Liver (tissue), 9 donors: Measurements from ENCODE around the gene CELF5. TPM values are rescaled to one million over a fixed set of nuclear protein-coding genes. Genes with fewer than 3 reads are reported as not detected.

Source experiments
- DNase-seq: peaks from one replicate; pipeline ENCODE4 v3.0.0-alpha.2; 2017; ENCODE audit warnings: low spot score
- H3K27ac ChIP-seq, 2 donors: one replicate each; pipeline ENCODE4 v1.7.0; 2013; ENCODE audit warnings: inconsistent platforms in 2 of 2, low read length in 2 of 2, control low read depth in 1 of 2, low read depth in 1 of 2, mild to moderate bottlenecking in 1 of 2
- H3K27me3 ChIP-seq, 4 donors: one replicate each; pipeline versions ENCODE4 v1.6.1 to v1.7.0; 2013; ENCODE audit warnings: low read length in 3 of 4, inconsistent platforms in 1 of 4, mild to moderate bottlenecking in 1 of 4, moderate library complexity in 1 of 4; ENCODE audit not compliant: control insufficient read depth in 4 of 4, insufficient read depth in 4 of 4
- H3K36me3 ChIP-seq, 4 donors: one replicate each; pipeline versions ENCODE4 v1.6.1 to v1.7.0; 2013; ENCODE audit warnings: low read length in 3 of 4, mild to moderate bottlenecking in 3 of 4, low read depth in 1 of 4, moderate library complexity in 1 of 4; ENCODE audit not compliant: control insufficient read depth in 4 of 4, insufficient read depth in 3 of 4
- H3K4me1 ChIP-seq, 4 donors: one replicate each; pipeline versions ENCODE4 v1.6.1 to v1.7.0; 2013; ENCODE audit warnings: low read length in 3 of 4, mild to moderate bottlenecking in 3 of 4, moderate library complexity in 1 of 4; ENCODE audit not compliant: control insufficient read depth in 4 of 4, insufficient read depth in 4 of 4
- H3K4me3 ChIP-seq, 3 donors: one replicate each; pipeline versions ENCODE4 v1.6.1 to v1.7.0; 2013; ENCODE audit warnings: low read length in 3 of 3, control low read depth in 1 of 3, low read depth in 1 of 3, mild to moderate bottlenecking in 1 of 3
- H3K9ac ChIP-seq, 2 donors: one replicate each; pipeline ENCODE4 v1.7.0; 2013; ENCODE audit warnings: low read length in 2 of 2, mild to moderate bottlenecking in 2 of 2, moderate library complexity in 2 of 2, control low read depth in 1 of 2, low read depth in 1 of 2
- H3K9me3 ChIP-seq, 4 donors: one replicate each; pipeline versions ENCODE4 v1.6.1 to v1.7.0; 2013; ENCODE audit warnings: low read length in 3 of 4; ENCODE audit not compliant: control insufficient read depth in 4 of 4
- ATF3 ChIP-seq: IDR thresholded peaks from 2 replicates; pipeline ENCODE4 v1.6.1; 2016; ENCODE audit warnings: antibody characterized with exemption
- EGR1 ChIP-seq, 2 donors: IDR thresholded peaks; 2 replicates each; pipeline ENCODE4 v1.6.1; 2016 to 2018; ENCODE audit warnings: antibody characterized with exemption in 2 of 2, low read depth in 2 of 2
- FOXA1 ChIP-seq: IDR thresholded peaks from 2 replicates; pipeline ENCODE4 v1.6.1; 2016; ENCODE audit warnings: antibody characterized with exemption
- FOXA2 ChIP-seq: IDR thresholded peaks from 2 replicates; pipeline ENCODE4 v1.6.1; 2016; ENCODE audit warnings: antibody characterized with exemption
- GABPA ChIP-seq, 2 donors: IDR thresholded peaks in 1 of 2; conservative IDR thresholded peaks in 1 of 2; 2 replicates each; pipeline ENCODE4 v1.6.1; 2016; ENCODE audit warnings: antibody characterized with exemption in 2 of 2, mild to moderate bottlenecking in 1 of 2, moderate library complexity in 1 of 2
- HNF4A ChIP-seq, 2 donors: conservative IDR thresholded peaks; 2 replicates each; pipeline ENCODE4 v1.6.1; 2016; ENCODE audit warnings: antibody characterized with exemption in 2 of 2, mild to moderate bottlenecking in 2 of 2
- HNF4G ChIP-seq: IDR thresholded peaks from 2 replicates; pipeline ENCODE4 v1.6.1; 2016; ENCODE audit warnings: antibody characterized with exemption
- JUND ChIP-seq, 2 donors: IDR thresholded peaks; 2 replicates each; pipeline ENCODE4 v1.6.1; 2016; ENCODE audit warnings: antibody characterized with exemption in 2 of 2
- MAX ChIP-seq: IDR thresholded peaks from 2 replicates; pipeline ENCODE4 v1.6.1; 2016; ENCODE audit warnings: antibody characterized with exemption
- NR2F2 ChIP-seq: IDR thresholded peaks from 2 replicates; pipeline ENCODE4 v1.6.1; 2016; ENCODE audit warnings: antibody characterized with exemption
- RAD21 ChIP-seq, 2 donors: IDR thresholded peaks; 2 replicates each; pipeline ENCODE4 v1.6.1; 2016; ENCODE audit warnings: antibody characterized with exemption in 2 of 2, mild to moderate bottlenecking in 2 of 2
- REST ChIP-seq: IDR thresholded peaks from 2 replicates; pipeline ENCODE4 v1.6.1; 2016; ENCODE audit warnings: antibody characterized with exemption, mild to moderate bottlenecking
- RXRA ChIP-seq, 2 donors: IDR thresholded peaks; 2 replicates each; pipeline ENCODE4 v1.6.1; 2017 to 2018; ENCODE audit warnings: antibody characterized with exemption in 2 of 2, mild to moderate bottlenecking in 1 of 2
- SP1 ChIP-seq: IDR thresholded peaks from 2 replicates; pipeline ENCODE4 v1.6.1; 2018; ENCODE audit warnings: antibody characterized with exemption, mild to moderate bottlenecking
- TAF1 ChIP-seq: conservative IDR thresholded peaks from 2 replicates; pipeline ENCODE4 v1.6.1; 2016; ENCODE audit warnings: antibody characterized with exemption, mild to moderate bottlenecking
- YY1 ChIP-seq: IDR thresholded peaks from 2 replicates; pipeline ENCODE4 v1.6.1; 2016; ENCODE audit warnings: antibody characterized with exemption, mild to moderate bottlenecking
- WGBS: extraction: QIAGEN DNeasy Blood & Tissue Kit; methylation state at CpG from one replicate; pipeline ENCODE4 v1.1.7; 2013; 5-methylcytosine and 5-hydroxymethylcytosine counted together
- polyA plus RNA-seq, 2 donors: library from polyadenylated mRNA; stranded (reverse) in 1 of 2; unstranded in 1 of 2; fragments of 200-250 nt in 1 of 2; fragments of >200 nt in 1 of 2; fragmentation: Nextera tagmentation in 1 of 2; extraction: Ambion mirVana in 1 of 2; gene quantifications; one replicate each; pipeline versions ENCODE4 v1.2.1 to v1.2.3, GENCODE V29; 2013 to 2015
- total RNA-seq, 2 donors: library from RNA; depleted of rRNA; stranded (reverse); fragments of >200 nt; gene quantifications; one replicate each; pipeline ENCODE4 v1.2.3, GENCODE V29; 2014
- TF ChIP-seq, protein P1 (sequence below): IDR thresholded peaks from 2 replicates; pipeline ENCODE4 v1.6.1; 2016; ENCODE audit warnings: antibody characterized with exemption
- TF ChIP-seq, protein P2 (sequence below): fragments of 150-350 bp; IDR thresholded peaks from 2 replicates; pipeline ENCODE4 v1.5.1; 2017; ENCODE audit warnings: improper control_type of control experiment, low read depth, low read length; ENCODE audit not compliant: missing input control
- donor health status: healthy.
- donor health status: healthy.
- donor health status: healthy.
- donor health status: healthy.
- donor health status: healthy.

CELF5 gene
- total and polyA plus RNA-seq, 4 donors, result 0.06 to 0.50 (median 0.26) TPM

DNA sequence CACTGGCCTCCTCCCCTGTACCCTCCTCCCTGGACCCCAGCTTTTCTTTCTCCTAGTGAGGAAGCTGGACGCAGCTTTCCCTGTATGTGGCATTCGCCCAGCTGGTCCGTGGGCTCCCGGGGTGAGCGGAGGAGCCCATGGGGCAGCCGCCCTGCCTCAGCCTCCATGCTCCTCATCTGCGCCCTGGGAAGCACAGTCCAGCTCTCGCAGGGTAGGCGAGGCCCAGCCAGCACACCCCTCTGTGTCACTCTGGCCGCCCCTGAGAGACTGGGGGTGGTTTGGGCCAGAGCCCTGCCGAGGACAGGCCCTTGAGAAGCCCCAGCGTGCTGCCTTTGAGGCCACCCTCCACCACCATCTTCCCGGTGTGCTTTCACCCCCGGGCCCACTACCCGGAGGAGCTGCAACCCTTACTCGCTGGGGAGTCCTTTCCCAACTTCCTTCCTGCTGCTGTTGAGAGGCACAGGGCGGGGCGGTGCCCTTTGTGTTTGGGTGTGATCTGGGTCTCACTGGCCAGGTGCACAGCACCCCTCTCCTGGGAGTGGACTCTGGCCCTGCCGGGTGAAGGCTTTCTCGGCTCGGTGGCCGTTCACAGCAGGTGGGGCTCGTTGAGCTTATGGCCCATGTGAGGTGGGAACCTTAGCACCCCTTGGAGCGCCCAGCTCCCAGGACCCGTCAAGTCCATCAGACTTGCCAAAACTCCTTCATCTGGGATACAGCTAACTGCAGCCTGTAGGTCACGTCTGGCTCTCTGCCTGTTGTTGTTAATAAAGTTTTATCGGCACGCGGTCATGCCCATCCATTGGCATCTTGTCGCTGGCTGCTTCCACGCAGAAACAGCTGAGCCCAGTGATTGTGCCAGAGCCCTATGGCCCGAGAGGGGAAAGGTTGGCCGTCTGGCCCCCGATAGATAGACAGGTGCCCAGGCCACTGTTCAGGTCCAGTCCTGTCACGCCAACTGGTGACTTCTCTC is 35.5 kb upstream of the CELF5 start:
- no peak for DNase-seq
- Histone ChIP-seq H3K4me1 (peaks cover 8 to 28% (median 21%) of the 10 kb centered on the region in 4 donors), H3K27me3 (no peaks in the 10 kb centered on the region), H3K4me3 (no peak overlapping the region), H3K27ac (no peak overlapping the region), H3K36me3 (peaks cover 0 to 5% (median 1%) of the 10 kb centered on the region in 4 donors), H3K9ac (no peak overlapping the region), H3K9me3 (no peaks in the 10 kb centered on the region)
- TF ChIP-seq RAD21 (IDR thresholded peaks at IDR 0.05) (no peak), NR2F2 (no peak), SP1 (no peak), HNF4G (no peak), RXRA (IDR thresholded peaks at IDR 0.05) (no peak), YY1 (no peak), FOXA1 (no peak), FOXA2 (no peak), EGR1 (IDR thresholded peaks at IDR 0.05; ENCODE audit: low read depth in 2 of 2) (no peak), HNF4A (conservative IDR thresholded peaks at IDR 0.05) (no peak), MAX (no peak), REST (no peak), JUND (IDR thresholded peaks at IDR 0.05) (no peak), ATF3 (no peak), TAF1 (no peak), GABPA (IDR thresholded peaks at IDR 0.05 in 1 of 2, conservative IDR thresholded peaks at IDR 0.05 in 1 of 2) (no peak)
- TF ChIP-seq, protein P1, sequence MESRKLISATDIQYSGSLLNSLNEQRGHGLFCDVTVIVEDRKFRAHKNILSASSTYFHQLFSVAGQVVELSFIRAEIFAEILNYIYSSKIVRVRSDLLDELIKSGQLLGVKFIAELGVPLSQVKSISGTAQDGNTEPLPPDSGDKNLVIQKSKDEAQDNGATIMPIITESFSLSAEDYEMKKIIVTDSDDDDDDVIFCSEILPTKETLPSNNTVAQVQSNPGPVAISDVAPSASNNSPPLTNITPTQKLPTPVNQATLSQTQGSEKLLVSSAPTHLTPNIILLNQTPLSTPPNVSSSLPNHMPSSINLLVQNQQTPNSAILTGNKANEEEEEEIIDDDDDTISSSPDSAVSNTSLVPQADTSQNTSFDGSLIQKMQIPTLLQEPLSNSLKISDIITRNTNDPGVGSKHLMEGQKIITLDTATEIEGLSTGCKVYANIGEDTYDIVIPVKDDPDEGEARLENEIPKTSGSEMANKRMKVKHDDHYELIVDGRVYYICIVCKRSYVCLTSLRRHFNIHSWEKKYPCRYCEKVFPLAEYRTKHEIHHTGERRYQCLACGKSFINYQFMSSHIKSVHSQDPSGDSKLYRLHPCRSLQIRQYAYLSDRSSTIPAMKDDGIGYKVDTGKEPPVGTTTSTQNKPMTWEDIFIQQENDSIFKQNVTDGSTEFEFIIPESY, result no peak
- TF ChIP-seq, protein P2, sequence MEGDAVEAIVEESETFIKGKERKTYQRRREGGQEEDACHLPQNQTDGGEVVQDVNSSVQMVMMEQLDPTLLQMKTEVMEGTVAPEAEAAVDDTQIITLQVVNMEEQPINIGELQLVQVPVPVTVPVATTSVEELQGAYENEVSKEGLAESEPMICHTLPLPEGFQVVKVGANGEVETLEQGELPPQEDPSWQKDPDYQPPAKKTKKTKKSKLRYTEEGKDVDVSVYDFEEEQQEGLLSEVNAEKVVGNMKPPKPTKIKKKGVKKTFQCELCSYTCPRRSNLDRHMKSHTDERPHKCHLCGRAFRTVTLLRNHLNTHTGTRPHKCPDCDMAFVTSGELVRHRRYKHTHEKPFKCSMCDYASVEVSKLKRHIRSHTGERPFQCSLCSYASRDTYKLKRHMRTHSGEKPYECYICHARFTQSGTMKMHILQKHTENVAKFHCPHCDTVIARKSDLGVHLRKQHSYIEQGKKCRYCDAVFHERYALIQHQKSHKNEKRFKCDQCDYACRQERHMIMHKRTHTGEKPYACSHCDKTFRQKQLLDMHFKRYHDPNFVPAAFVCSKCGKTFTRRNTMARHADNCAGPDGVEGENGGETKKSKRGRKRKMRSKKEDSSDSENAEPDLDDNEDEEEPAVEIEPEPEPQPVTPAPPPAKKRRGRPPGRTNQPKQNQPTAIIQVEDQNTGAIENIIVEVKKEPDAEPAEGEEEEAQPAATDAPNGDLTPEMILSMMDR, result no peak
- 85% methylated on average over 35 of the region's 35 CpGs for WGBS
